IPS-18c (cell line): ENCODE data around the gene ZNF622.

ENCODE experiments used
- H3K4me3 ChIP-seq: 2 replicates; pipeline ENCODE4 v1.7.0; 2013; ENCODE audit warnings: low read depth, mild to moderate bottlenecking, low read length, moderate library complexity; ENCODE audit not compliant: insufficient read depth
- H3K9me3 ChIP-seq: one replicate; pipeline ENCODE4 v1.6.1; 2013; ENCODE audit warnings: mild to moderate bottlenecking, low read length, moderate library complexity; ENCODE audit not compliant: control insufficient read depth, insufficient read depth

Gene ZNF622

GRCh38 chr5:16465544-16466432 is at the start of gene ZNF622:
Gene ZNF622, minus strand, starts transcription at chr5:16465800. Its CDS starts 135 bp downstream, at chr5:16465665.
- no peaks in the 10 kb centered on the region for H3K9me3 ChIP-seq
- peak within 1 kb of the TSS; percentile 77 for H3K4me3 ChIP-seq

- Histone ChIP-seq H3K4me3 (no peak overlapping the region), H3K9me3 (no peaks in the 10 kb centered on the region)
These were observed 44.5 kb upstream of the ZNF622 start for GRCh38 chr5:16510098-16510497.

GRCh38 chr5:16508730-16509531 is 43.3 kb upstream of the ZNF622 start:
- Histone ChIP-seq H3K4me3 (no peak overlapping the region), H3K9me3 (no peaks in the 10 kb centered on the region)

- H3K9me3 ChIP-seq = no peaks in the 10 kb centered on the region
- H3K4me3 ChIP-seq = no peak overlapping the region
These were observed 42.1 kb upstream of the ZNF622 start for GRCh38 chr5:16507716-16508115.

- Histone ChIP-seq H3K4me3 (no peak overlapping the region), H3K9me3 (no peaks in the 10 kb centered on the region)
These were observed 40.3 kb upstream of the ZNF622 start for GRCh38 chr5:16505904-16506303.

- no peaks in the 10 kb centered on the region for H3K9me3 ChIP-seq
- H3K4me3 ChIP-seq = no peak overlapping the region
These were observed 39.7 kb upstream of the ZNF622 start for GRCh38 chr5:16505140-16505891.

- H3K9me3 ChIP-seq = no peaks in the 10 kb centered on the region
- H3K4me3 ChIP-seq = no peak overlapping the region
These were observed 39.0 kb upstream of the ZNF622 start for GRCh38 chr5:16504571-16504970.

GRCh38 chr5:16502866-16503265 is 37.3 kb upstream of the ZNF622 start:
- Histone ChIP-seq H3K4me3 (no peak overlapping the region), H3K9me3 (no peaks in the 10 kb centered on the region)

GRCh38 chr5:16500024-16500423 is 34.4 kb upstream of the ZNF622 start:
- no peak overlapping the region for H3K4me3 ChIP-seq
- peaks cover 3% of the 10 kb centered on the region for H3K9me3 ChIP-seq

- Histone ChIP-seq H3K9me3 (peaks cover 3% of the 10 kb centered on the region), H3K4me3 (no peak overlapping the region)
These were observed 31.9 kb upstream of the ZNF622 start for GRCh38 chr5:16497546-16497945.

GRCh38 chr5:16493261-16493660 is 27.7 kb upstream of the ZNF622 start:
- H3K9me3 ChIP-seq = peaks cover 3% of the 10 kb centered on the region
- no peak overlapping the region for H3K4me3 ChIP-seq

GRCh38 chr5:16492398-16493140 is 27.0 kb upstream of the ZNF622 start:
- H3K9me3 ChIP-seq = peaks cover 3% of the 10 kb centered on the region
- no peak overlapping the region for H3K4me3 ChIP-seq

GRCh38 chr5:16490911-16491310 is 25.3 kb upstream of the ZNF622 start:
- no peak overlapping the region for H3K4me3 ChIP-seq
- peaks cover 3% of the 10 kb centered on the region for H3K9me3 ChIP-seq

GRCh38 chr5:16489322-16489791 is 23.8 kb upstream of the ZNF622 start:
- Histone ChIP-seq H3K4me3 (no peak overlapping the region), H3K9me3 (no peaks in the 10 kb centered on the region)

GRCh38 chr5:16487456-16487855 is 21.9 kb upstream of the ZNF622 start:
- Histone ChIP-seq H3K9me3 (no peaks in the 10 kb centered on the region), H3K4me3 (no peak overlapping the region)

GRCh38 chr5:16486711-16487111 is 21.1 kb upstream of the ZNF622 start:
- Histone ChIP-seq H3K4me3 (no peak overlapping the region), H3K9me3 (no peaks in the 10 kb centered on the region)

- Histone ChIP-seq H3K9me3 (no peaks in the 10 kb centered on the region), H3K4me3 (no peak overlapping the region)
These were observed 20.1 kb upstream of the ZNF622 start for GRCh38 chr5:16485656-16486055.
